ACHN (cell line): ENCODE results near the gene WDR26.

Experiments used
- DNase-seq: peaks from one replicate; pipeline ENCODE4 v3.0.0-alpha.2; 2015
- in situ Hi-C: cut with HindIII; loops from 2 replicates; pipeline ENCODE4 v1.10.0; 2017; ENCODE audit warnings: low sequenced_read_pairs, low pct_ligation_motif_present, low pct_unique_long_range_greater_than_20kb

Gene WDR26

DNA sequence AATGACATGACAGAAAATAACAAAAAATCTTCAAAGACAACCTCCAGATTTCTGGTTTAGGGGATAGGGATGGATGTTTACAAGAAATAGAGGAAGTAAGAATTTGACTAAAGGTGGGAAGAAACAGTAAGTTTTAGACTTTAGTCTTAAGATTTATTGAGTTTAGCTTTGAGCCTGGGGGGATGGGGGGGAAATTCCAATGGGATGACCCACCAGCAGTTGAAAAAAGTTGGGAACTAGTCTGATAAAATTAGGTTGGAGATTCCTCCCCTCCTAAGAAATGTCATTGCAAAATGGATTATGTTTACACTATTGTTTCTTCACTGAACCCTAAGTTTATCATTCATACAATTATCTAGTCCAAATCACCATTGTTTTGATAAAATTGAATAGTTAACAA lies 28.4 kb downstream of the WDR26 start:
- in situ Hi-C loops: no loop called here
- no peak for DNase-seq

DNA sequence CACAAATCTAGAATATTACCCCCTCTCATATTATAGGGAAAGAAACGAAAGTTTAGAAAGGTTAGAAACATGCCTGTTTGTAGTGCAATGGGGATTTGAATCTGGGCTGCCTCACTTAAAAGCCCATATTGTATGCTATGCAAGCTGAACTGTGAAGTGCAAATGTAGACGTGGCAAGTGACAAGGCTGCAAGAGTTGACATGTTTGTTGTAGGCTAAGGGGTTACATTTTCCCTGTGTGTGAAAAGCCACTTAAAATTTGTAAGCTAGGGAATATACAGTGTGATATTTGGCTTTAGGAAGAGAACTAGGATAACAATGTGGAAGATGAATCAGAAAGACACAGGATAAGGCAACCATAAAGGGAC lies 29.0 kb downstream of the WDR26 start:
- in situ Hi-C loops: no loop called here
- no peak for DNase-seq

DNA sequence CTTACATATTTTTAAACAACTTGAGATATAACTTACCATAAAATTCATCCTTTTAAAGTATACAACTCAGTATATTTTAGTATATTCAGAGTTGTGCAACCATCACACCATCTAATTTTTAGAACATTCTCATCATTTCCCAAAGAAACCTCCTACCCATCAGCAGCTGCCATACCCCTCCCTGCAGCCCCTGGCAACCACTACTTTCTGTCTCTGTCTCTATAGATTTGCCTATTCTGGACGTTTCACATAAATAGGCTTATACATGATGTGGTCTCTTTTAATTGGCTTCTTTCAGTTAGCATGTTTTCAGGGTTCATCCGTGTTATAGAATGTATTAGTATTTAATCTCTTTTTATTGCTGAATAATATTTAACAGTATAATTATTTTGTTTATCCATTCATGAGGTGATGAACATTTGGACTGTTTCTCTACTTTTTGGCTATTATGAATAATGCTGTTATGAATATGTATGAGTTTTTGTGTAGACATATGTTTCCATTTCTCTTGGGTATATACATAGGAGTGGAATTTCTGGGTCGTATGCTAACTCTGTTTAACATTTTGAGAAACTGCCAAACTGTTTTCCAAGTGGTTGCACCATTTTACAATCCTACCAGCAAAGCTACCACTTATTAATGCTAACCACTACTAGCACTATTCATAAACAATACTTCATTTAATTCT lies 29.5 kb downstream of the WDR26 start:
- in situ Hi-C loops: no loop called here
- no peak for DNase-seq

- DNase-seq: no peak
- in situ Hi-C loops: no loop called here
Measured at GRCh38 chr1:224402472-224403036, 32.0 kb downstream of the WDR26 start.

DNA sequence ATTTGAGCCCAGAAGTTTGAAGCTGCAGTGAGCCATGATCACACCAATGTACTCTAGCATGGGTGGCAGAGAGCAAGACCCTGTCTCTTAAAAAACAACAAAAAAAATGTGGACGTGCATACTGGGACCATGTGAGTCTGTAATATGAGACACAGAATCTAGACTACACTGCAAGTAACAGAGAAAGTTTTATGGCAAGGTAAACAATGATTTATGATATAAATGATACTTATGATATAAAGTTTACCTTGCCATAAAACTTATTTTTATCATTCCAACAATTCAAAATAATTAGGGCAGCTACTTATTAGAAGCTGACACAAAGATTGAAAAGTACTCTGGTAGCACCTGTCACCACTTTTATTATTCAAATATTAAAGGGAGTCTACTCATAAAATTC lies 34.7 kb downstream of the WDR26 start:
- in situ Hi-C loops: no loop called here

GRCh38 chr1:224393294-224393693 lies 41.3 kb downstream of the WDR26 start:
- no peak for DNase-seq
- in situ Hi-C loops: no loop called here

More for the DNA sequence above, 34.7 kb downstream of the WDR26 start:
- DNase-seq: no peak

DNA sequence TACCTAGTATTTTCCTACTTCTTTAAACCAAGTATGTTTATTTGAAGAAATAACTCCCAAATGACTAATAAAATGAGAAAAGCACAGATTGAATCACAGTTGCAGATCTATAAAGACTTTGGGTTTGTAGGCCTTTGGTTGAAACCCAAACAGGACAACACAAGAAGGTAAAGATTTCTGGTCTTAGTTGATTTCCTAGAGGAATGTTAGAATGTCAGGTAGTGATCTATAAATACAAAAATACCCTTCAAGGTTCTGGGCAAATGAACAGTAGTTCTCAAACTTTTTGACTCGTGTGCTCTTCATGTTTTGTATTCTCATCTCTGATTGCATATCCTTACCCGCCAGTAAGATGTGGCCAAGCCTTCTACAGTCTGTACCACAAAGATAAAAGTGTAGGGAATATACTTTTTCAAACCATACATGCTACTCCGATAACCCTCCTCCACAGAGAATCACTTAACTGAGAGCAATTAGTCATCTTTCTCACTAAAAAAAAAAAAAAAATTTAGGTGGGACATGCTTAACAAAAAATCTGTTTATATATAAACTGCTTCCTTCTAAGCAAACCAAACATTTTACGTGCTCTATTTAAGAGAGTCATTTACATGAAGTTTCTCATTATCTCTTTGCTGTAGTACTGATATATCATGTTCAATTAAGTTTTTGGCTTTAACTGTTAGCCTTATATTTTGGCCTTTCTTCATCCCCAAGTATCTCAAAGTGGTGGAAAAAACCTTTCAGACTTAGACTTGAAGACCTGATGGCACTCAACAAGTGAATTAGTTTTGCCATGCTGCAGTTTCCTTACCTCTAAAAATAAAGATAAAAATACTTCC lies 42.0 kb downstream of the WDR26 start:
- DNase-seq: no peak
- in situ Hi-C loops: no loop called here

GRCh38 chr1:224390517-224390916 lies 44.1 kb downstream of the WDR26 start:
- DNase-seq: no peak
- in situ Hi-C loops: no loop called here

DNA sequence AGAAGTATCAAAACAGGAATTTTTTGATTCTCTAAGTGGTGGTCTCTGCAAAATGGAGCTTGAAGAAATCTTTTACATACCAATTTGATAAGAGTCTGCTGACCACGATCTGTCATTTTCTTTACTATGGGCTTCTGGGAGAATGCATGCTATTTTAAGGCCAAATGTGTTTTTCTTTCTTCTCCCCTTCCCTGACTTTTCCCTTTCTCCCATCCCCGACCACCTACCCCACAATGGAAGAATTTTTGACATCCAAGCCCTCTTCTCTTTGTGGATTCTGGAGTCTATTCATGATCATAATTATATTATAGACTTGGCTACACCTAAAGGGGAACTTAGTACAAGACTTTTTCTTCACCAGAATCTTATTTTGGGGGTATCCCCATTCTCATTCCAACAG lies 46.7 kb downstream of the WDR26 start:
- in situ Hi-C loops: no loop called here

GRCh38 chr1:224387302-224387912 lies 47.2 kb downstream of the WDR26 start:
- no peak for DNase-seq
- in situ Hi-C loops: no loop called here

More for the DNA sequence above, 46.7 kb downstream of the WDR26 start:
- DNase-seq: no peak

- DNase-seq: no peak
- in situ Hi-C loops: no loop called here
Measured at GRCh38 chr1:224383218-224383617, 51.4 kb downstream of the WDR26 start.

GRCh38 chr1:224381880-224382548 lies 52.6 kb downstream of the WDR26 start:
- no peak for DNase-seq
- in situ Hi-C loops: no loop called here

DNA sequence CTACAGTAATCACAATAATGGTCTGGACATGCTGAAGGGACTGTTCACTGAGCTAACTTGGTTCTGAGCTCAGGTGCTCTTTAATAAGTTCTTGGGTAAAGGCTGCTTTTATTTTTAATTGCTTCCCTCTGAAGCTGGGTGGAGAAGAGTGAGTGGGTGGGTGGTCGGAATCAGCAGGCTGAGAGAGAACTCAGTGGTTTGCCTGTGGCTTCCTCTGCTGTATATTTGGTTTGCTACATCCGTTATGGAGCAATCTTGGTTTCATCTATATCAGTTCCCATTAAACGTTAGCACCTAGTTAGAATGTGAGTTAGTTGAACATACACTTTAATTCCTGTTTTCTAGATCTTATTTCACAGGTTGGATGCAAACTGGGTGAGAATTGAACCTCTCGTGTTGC lies 54.6 kb downstream of the WDR26 start:
- in situ Hi-C loops: no loop called here
- DNase-seq: no peak

GRCh38 chr1:224378855-224379631 lies 55.6 kb downstream of the WDR26 start:
- in situ Hi-C loops: no loop called here
- no peak for DNase-seq

DNA sequence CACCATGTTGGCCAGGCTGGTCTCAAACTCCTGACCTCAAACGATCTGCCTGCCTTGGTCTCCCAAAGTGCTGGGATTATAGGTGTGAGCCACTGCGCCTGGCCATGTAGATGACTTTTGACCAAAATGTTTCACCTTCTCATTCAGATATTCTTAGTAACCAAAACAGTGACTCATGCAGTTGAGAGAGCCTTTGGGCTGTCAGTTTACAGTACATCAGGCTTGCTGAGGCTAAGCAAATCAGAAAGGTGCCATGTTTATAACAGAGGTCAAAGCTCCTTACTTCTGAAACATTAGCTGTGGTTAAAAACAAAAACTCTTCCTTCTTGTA lies 57.0 kb downstream of the WDR26 start:
- in situ Hi-C loops: no loop called here
- DNase-seq: peak; percentile 18

GRCh38 chr1:224375059-224375458 lies 59.5 kb downstream of the WDR26 start:
- no peak for DNase-seq
- in situ Hi-C loops: no loop called here

DNA sequence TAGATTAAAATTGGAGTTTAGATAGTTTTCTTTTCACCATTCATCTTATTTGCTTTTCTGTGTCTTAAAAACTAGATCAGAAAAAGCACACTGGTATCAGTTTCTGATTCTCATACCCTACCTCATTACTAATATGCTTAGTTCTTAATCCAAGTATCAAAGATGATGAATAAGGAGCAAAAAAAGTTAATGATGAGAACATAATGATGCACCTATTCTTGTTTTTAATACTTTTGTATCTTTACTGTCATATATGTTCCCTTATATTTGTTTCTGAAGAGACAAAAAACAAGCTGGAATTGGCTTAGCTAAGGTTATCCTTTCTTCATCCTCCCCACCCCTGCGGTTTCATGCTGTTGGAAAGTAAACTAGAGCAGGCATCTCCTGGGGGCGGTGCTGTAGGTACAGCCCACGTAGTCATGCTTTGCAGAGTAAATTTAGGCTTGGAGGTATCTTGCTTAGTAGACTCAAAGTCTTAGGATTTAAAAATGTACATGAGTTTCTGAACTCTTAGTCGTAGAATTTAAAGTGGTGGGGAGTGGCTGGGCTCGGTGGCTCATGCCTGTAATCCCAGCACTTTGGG lies 61.5 kb downstream of the WDR26 start:
- in situ Hi-C loops: no loop called here
- DNase-seq: no peak

DNA sequence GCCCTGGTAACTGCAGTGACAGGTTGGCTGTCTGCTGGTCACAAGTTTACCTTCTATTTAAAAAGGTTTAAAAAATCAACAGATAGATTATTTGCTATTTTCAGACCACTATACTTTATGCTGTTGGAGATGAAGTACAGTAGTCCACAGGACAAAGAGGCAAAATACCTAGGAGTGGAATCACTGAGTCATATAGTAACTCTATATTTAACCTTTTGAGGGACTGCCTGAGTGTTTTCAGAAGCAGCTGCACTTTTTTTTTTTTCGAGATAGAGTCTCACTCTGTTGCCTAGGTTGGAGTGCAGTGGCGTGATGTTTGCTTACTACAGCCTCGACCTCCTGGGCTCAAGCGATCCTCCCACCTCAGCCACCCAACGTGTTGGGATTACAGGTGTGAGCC lies 66.2 kb downstream of the WDR26 start:
- in situ Hi-C loops: no loop called here
- no peak for DNase-seq
